HG03354 (cell line): ENCODE data around the gene YWHAB.

Source experiments
- ATAC-seq: cut with Tn5 transposase; IDR thresholded peaks from one replicate; pipeline ENCODE4 v1.9.1; 2021; ENCODE audit warnings: mild to moderate bottlenecking; ENCODE audit not compliant: unreplicated experiment, poor library complexity, severe bottlenecking

The YWHAB gene

DNA sequence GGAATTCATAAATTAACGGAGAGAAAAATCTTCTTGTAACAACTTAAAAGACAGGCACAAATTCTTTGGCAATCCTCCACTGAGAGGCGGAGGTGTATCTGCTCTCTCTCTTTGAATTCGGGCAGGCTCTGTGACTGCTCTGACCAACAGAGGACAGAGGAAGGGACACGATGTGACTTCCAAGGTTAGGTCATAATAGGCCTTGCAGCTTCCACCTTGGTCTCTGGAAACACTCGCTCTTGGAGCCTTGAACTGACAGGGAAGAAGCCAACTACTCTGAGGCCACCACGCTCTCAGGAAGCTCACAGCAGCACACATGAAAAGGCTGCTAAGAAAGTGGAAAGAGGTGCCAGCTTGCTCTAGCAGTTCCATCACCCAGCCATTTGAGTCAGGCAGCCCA, 59.8 kb downstream of the YWHAB start:
- ATAC-seq = no peak

DNA sequence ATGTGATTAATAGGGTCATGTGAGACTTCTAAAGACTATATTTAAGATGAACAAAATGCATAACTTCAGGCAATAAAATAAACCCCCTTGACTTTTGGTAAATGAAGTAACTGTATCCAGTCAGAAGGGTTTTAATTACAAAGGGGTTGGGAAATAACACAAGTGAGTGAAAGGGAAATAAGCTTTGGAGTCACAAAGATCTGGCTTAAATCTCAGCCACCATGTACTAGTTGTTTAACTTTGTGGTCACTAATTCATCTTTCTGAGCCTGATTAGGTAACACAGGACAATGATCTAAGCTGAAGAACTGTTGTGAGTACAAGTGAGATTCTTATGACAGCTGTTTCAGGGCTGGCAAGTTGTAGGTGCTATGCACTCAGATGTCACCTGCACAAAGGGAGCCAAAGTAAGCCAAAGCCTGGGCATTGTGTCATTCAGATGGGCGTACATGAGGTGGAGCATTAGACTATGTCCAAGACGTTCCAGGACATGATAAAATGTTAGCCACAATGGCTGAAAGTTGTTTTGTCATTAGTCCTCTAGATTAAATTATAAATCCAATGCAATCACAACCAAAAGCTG, 60.9 kb downstream of the YWHAB start:
- no peak for ATAC-seq

DNA sequence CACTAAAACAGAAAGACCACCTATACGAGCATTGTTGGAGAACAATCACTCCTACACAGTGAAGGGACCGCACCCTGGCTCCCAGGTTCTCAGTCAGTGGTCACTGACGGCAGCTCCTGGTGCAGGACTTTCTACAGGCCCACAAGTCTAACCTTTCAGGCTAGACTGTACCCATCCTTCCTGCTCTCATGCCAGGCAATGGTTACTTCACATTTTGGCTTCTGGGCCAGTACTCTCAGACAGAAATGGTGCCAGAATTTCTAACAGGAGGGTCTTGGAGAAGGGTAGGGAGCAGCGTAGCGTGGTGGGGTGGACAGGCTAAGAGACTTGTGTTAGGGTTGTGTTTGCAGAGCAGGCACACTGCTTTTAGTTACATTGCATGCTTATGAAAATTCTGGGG, 62.6 kb downstream of the YWHAB start:
- no peak for ATAC-seq

DNA sequence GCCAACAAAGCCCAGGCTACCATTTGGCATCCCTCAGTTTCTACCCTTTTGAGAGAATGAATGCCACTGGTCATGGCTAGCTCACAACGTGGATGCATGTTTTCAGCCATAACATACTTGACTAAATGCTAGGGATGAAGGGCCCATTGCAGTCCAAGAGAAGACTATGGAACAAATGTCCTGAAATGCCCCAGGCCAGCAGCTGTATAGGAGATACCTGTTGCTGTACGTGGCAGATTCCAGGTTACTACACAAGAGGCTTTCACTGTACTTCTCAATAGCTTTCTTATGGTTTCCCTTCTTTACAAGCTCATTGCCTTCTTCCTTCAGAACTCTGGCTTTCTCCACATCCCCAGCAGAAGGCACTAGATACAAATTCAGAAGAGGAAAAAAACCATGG, 63.0 kb downstream of the YWHAB start:
- no peak for ATAC-seq

DNA sequence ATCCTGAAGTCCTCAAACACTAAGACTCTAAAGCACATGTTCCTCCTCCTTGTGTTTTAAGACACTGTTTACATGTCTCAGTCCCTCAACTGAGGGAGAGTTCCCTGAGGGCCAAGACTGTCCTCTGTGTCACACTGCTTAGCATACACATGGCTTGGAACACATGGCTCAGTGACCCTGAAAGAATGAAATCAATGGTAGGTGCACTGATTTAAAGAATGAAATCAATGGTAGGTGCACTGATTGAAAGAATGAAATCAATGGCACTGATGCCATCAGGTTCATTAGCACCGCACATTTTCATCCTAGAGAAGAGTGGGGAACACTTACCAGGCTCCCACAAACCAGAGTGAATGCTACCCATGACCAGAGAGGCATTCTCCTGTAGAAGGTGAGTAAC, 64.9 kb downstream of the YWHAB start:
- no peak for ATAC-seq

DNA sequence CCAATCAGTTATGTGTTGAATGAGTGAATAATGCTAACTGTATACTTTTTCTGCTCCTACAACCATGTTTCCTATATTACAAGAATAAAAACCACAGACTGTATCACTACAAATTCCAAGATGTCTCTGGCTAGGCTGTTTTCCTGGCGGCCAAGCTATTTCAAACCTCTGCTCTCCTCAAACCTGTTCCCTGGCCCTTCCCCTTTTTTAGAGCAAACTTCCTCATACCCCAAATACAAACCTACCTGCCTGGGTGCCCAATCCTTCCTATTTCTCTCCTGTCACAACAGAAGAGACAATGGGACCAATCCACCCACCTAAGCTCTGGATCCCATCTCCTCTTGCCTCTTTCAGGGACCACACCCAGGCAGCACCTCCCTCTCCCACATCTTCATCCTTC, 67.2 kb downstream of the YWHAB start:
- ATAC-seq = no peak

DNA sequence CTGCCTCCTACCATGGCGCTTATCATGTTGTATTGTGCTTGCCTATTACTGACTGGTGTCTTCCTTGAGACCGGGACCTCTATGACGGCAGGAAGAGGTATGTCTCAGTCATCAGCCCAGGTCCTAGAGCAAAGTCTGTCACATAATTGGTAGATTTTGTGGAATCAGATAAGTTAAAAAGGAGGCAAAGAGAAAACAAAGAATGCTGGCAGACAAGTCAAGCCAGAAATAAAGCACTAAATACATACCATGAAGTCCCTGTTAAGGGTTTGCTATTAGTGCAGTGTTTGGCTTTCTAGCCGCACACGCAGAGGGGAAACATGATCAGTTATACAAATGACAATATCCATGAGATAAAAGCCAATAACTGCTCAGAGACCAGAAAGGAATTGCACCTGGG, 68.7 kb downstream of the YWHAB start:
- no peak for ATAC-seq

DNA sequence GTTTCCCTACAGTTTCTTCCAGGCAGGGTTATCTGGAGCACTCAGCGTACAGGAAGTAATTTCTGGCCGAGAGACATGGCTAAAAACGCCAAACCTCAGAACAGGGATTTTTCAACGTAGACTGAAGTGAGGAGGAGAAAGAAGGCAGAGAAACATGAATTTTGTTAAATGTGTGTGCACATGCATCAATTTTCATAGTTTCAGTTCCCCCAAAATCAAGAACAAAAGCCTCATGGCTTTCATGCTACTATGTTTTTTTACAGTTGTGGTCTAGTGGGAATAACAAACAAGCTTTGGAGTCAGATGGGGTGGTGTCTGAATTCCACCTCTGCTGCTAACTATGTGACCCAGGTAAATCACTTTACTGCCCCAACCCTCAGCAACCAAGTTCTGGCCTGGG, 69.8 kb downstream of the YWHAB start:
- ATAC-seq = no peak

DNA sequence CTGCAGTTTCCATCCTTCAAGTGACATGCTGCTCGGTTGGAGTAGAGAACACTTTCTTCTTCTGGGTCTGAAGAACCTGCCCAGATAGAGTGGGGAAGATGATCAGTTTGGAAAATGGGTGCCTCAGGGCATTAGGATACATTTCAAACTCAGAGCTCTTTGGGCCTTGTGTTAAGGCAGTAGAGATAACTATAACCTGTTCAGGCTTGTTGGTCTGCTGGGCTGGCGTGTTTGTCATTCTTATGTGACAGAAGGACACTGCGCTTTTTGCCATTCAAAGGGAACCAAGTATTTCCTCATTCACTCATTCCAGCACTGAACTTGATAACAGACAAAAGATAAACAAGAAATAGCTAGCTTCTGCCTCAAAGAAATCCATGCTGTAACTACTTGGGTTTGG, 70.9 kb downstream of the YWHAB start:
- no peak for ATAC-seq
